Activated CD4-positive, alpha-beta memory T cell treated with anti-CD3 and anti-CD28 coated beads, Interleukin-2, amount 10 ng/mL, durations not matched to agents 7 days and 5 days (primary cell): ENCODE results near the gene LDLR. TPM values are rescaled to one million over a fixed set of nuclear protein-coding genes. Genes with fewer than 3 reads are reported as not detected.
"Not testable (repeated sequence)": the region's sequence is repeated elsewhere in the genome, so short reads cannot be mapped to it uniquely, and the experiment has no call there.

Source experiments
- CTCF ChIA-PET: fragments of 350-600 bp; sonication (Branson Sonifier 250); formaldehyde crosslinking; loops from one replicate; lab custom pipeline; 2021; ENCODE audit warnings: antibody characterized with exemption, inconsistent platforms; lab: Charles Lee
- POLR2A ChIA-PET: fragments of 350-600 bp; sonication (Branson Sonifier 250); formaldehyde crosslinking; loops from one replicate; lab custom pipeline; 2021; ENCODE audit warnings: antibody characterized with exemption; lab: Charles Lee
- DNase-seq: peaks from one replicate; pipeline ENCODE4 v3.0.0-alpha.2; 2020
- H3K27ac Mint-ChIP-seq: one replicate; pipeline ENCODE4 v1.8.0; 2021; ENCODE audit warnings: mild to moderate bottlenecking, mixed read lengths
- H3K27me3 Mint-ChIP-seq: one replicate; pipeline ENCODE4 v1.8.0; 2021; ENCODE audit warnings: mixed read lengths
- H3K36me3 Mint-ChIP-seq: one replicate; pipeline ENCODE4 v1.8.0; 2021; ENCODE audit warnings: low read depth, mixed read lengths
- H3K4me1 Mint-ChIP-seq: one replicate; pipeline ENCODE4 v1.8.0; 2021; ENCODE audit warnings: mixed read lengths
- H3K4me3 Mint-ChIP-seq: one replicate; pipeline ENCODE4 v1.8.0; 2021; ENCODE audit warnings: mild to moderate bottlenecking, mixed read lengths
- H3K9me3 Mint-ChIP-seq: one replicate; pipeline ENCODE4 v1.8.0; 2021; ENCODE audit warnings: mixed read lengths
- total RNA-seq, 2 experiments: library from RNA; stranded (reverse); gene quantifications; one replicate each; pipeline ENCODE4 v1.2.3, GENCODE V29; 2021

LDLR gene
- total RNA-seq, 2 experiments from 2014 or later = 150 to 160 TPM

DNA sequence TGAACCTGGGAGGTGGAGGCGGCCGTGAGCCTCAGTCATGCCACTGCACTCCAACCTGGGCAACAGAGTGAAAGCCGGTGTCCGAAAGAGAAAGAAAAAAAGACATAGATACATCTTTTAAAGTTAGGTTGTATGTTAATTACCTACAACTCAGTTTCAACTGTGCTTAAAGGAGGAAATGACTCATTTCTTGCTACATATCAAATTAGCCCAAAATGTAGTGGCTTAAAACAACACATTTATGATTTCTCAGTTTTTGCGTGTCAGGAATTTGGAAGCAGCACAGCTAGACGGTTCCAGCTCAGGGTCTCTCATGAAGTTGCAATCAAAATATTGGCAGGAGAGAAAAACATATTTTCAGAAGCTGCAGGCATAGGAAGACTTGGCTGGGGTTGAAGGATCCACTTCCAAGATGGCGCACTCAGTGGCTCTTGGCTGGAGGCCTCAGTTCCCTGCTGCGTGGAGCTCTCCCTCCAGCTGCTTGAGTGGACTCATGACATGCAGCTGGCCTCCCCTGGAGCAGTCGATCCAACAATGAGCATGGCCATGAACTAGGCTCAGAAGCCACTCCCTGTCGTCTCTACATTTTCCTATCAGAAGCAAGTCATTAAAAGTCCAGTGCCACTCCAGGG lies 7.1 kb downstream of the LDLR start:
- Mint-ChIP-seq H3K27me3 (no peaks in the 10 kb centered on the region), H3K4me1 (peaks cover 68% of the 10 kb centered on the region), H3K4me3 (peak overlapping the region; percentile 72), H3K9me3 (no peaks in the 10 kb centered on the region), H3K27ac (peak overlapping the region; percentile 92), H3K36me3 (peaks cover 83% of the 10 kb centered on the region)
- DNase-seq = peak; percentile 55
- ChIA-PET CTCF (interaction anchor here (0.8 to 3.9 kb wide), 4 partner anchors 28 to 60 kb away, joined by 3 to 40 read pairs (median 9); no protein-coding TSS in a partner anchor), POLR2A (interaction anchor here (0.9 to 4.0 kb wide), 10 partner anchors 7 to 224 kb away, joined by 3 to 23 read pairs (median 4); partner anchors contain the start of gene LDLR)

DNA sequence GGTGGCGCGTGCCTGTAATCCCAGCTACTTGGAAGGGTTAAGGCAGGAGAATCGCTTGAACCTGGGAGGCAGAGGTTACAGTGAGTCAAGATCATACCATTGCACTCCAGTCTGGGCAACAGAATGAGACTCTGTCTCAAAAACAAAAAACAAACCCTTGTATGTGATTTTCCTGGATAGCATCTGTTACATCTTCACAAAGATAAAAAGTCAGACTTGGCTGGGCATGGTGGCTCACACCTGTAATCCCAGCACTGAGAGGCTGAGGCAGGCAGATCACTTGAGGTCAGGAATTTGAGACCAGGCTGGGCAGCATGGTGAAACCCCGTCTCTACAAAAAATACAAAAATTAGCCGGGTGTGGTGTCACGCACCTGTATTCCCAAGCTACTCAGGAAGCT lies 8.1 kb downstream of the LDLR start:
- Mint-ChIP-seq H3K4me1 (peaks cover 63% of the 10 kb centered on the region), H3K36me3 (peaks cover 78% of the 10 kb centered on the region)
- not testable (repeated sequence) for H3K4me3 Mint-ChIP-seq, H3K27me3 Mint-ChIP-seq, H3K27ac Mint-ChIP-seq, H3K9me3 Mint-ChIP-seq, DNase-seq
- POLR2A ChIA-PET = interaction anchor here (1.4 to 2.6 kb wide), 4 partner anchors 8 to 26 kb away, joined by 3 to 12 read pairs (median 10); partner anchors contain the start of gene LDLR
- CTCF ChIA-PET = interaction anchor here (3.4 kb wide), 1 partner anchor 29 kb away, joined by 14 read pairs; no protein-coding TSS in a partner anchor

DNA sequence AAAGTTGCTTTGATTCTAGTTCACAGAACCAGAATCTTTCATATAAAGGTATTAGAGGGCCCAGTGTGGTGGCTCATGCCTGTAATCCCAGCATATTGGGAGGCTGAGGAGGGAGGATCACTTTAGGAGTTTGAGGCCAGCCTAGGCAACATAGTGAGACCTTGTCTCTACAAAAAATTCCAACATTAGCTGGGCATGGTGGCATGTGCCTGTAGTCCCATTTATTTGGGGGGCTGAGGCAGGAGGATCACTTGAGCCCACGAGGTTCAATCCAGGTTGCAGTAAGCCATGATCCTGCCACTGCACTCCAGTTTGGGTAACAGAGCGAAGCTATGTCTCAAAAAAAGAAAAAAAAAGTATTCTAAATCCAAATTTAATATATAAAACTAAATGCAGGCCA lies 9.1 kb downstream of the LDLR start:
- ChIA-PET POLR2A (interaction anchor here (0.7 to 2.4 kb wide), 2 partner anchors 9 to 25 kb away, joined by 3 to 10 read pairs; partner anchors contain the start of gene LDLR), CTCF (interaction anchor here (3.4 kb wide), 1 partner anchor 28 kb away, joined by 14 read pairs; no protein-coding TSS in a partner anchor)
- Mint-ChIP-seq H3K27ac (no peak overlapping the region), H3K4me1 (peaks cover 53% of the 10 kb centered on the region), H3K9me3 (no peaks in the 10 kb centered on the region), H3K27me3 (no peaks in the 10 kb centered on the region), H3K36me3 (peaks cover 78% of the 10 kb centered on the region), H3K4me3 (no peak overlapping the region)
- DNase-seq = no peak

DNA sequence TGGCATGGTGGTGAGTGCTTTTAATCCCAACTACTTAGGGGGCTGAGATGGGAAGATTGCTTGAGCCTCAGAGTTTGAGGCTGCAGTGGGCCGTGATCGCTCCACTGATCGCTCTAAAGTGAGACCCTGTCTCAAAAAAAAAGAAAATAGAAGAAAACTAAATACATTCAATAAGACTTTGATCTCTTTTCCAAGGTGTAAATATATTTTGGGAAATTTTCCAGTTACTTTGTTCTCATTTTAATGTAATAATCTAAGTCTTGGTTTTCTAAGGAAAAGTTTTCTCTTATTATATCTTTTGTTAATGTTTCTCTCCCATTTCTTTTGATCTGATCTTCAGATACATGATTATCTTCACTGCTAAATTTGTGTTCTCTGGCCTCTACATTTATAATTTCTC lies 9.6 kb downstream of the LDLR start:
- no peaks in the 10 kb centered on the region for H3K27me3 Mint-ChIP-seq
- H3K36me3 Mint-ChIP-seq = peaks cover 78% of the 10 kb centered on the region
- no peaks in the 10 kb centered on the region for H3K9me3 Mint-ChIP-seq
- POLR2A ChIA-PET = interaction anchor here (0.7 to 2.4 kb wide), 2 partner anchors 10 to 24 kb away, joined by 3 to 10 read pairs; partner anchors contain the start of gene LDLR
- H3K27ac Mint-ChIP-seq = no peak overlapping the region
- DNase-seq = no peak
- CTCF ChIA-PET = interaction anchor here (3.4 kb wide), 1 partner anchor 27 kb away, joined by 14 read pairs; no protein-coding TSS in a partner anchor
- peaks cover 51% of the 10 kb centered on the region for H3K4me1 Mint-ChIP-seq
- no peak overlapping the region for H3K4me3 Mint-ChIP-seq

DNA sequence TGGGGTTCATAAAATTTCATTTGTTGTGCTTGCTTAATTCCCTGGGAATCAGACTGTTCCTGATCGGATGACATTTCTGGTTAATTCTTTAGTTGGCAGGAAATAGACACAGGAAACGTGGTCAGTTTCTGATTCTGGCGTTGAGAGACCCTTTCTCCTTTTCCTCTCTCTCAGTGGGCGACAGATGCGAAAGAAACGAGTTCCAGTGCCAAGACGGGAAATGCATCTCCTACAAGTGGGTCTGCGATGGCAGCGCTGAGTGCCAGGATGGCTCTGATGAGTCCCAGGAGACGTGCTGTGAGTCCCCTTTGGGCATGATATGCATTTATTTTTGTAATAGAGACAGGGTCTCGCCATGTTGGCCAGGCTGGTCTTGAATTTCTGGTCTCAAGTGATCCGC lies 10.8 kb downstream of the LDLR start:
- no peak for DNase-seq
- H3K27me3 Mint-ChIP-seq = no peaks in the 10 kb centered on the region
- no peak overlapping the region for H3K4me3 Mint-ChIP-seq
- ChIA-PET CTCF (interaction anchor here (1.9 kb wide), 1 partner anchor 64 kb away, joined by 8 read pairs; no protein-coding TSS in a partner anchor), POLR2A (interaction anchor here (0.6 to 1.8 kb wide), 2 partner anchors 9 to 11 kb away, joined by 3 to 9 read pairs; partner anchors contain the start of gene LDLR)
- H3K27ac Mint-ChIP-seq = peak overlapping the region; percentile 40
- no peaks in the 10 kb centered on the region for H3K9me3 Mint-ChIP-seq
- peaks cover 41% of the 10 kb centered on the region for H3K4me1 Mint-ChIP-seq
- H3K36me3 Mint-ChIP-seq = peaks cover 78% of the 10 kb centered on the region

DNA sequence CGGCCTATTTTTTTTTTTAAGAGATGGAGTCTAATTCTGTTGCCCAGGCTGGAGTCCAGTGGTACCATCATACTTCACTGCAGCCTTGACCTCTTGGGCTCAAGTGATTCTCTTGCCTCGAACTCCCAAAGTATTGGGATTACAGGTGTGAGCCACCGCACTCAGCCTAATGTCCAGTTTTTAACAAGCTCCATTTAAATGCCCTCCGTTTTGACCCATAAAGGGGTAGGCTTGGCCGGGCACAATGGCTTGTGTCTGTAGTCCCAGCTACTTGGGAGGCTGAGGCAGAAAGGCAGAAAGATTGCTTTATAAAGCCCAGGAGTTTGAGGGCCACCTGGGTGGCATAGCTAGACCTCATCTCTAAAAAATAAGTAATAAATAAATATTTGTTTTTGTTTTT lies 11.8 kb downstream of the LDLR start:
- Mint-ChIP-seq H3K27me3 (no peaks in the 10 kb centered on the region), H3K9me3 (no peaks in the 10 kb centered on the region), H3K27ac (no peak overlapping the region), H3K4me3 (no peak overlapping the region), H3K36me3 (peaks cover 77% of the 10 kb centered on the region), H3K4me1 (peaks cover 33% of the 10 kb centered on the region)
- no peak for DNase-seq
- POLR2A ChIA-PET = interaction anchor here (0.7 to 1.8 kb wide), 2 partner anchors 12 to 982 kb away, joined by 3 to 9 read pairs; partner anchors contain the start of gene LDLR
- CTCF ChIA-PET = interaction anchor here (1.2 to 1.9 kb wide), 3 partner anchors 12 to 65 kb away, joined by 3 to 8 read pairs (median 5); partner anchors contain the start of gene LDLR

DNA sequence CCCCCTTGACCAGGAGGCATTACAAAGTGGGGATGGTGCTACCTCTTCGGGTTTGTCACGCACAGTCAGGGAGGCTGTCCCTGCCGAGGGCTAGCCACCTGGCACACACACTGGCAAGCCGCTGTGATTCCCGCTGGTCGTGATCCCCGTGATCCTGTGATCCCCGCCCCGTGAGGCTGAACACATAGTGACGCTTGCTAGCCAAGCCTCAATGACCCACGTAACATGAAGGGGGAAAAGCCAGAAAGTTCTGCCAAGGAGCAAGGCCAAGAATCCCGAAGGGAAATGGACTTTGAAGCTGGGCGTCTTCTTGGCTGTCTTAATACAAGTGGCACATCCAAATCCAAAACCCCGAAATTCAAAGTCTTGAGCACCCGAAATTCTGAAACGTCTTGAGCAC lies 13.7 kb downstream of the LDLR start:
- POLR2A ChIA-PET = interaction anchor here (1.7 kb wide), 1 partner anchor 23 kb away, joined by 3 read pairs; no protein-coding TSS in a partner anchor
- CTCF ChIA-PET = no interaction called here

DNA sequence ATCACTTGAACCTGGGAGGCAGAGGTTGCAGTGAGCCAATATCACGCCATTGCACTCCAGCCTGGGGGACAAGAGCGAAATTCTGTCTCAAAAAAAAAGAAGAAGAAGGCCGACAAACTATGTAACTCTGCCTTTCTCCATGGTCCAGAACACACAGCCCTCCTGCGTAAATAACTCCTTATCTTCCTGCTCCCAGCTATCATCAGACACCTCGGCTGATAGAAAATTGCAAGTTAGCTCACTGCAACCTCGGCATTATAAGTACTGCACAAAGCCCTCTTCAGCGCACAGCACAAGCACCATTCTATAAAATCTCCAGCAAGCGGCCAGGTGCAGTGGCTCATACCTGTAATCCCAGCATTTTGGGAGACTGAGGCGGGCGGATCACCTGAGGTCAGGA lies 14.4 kb downstream of the LDLR start:
- CTCF ChIA-PET = interaction anchor here (0.7 kb wide), 1 partner anchor 23 kb away, joined by 3 read pairs; no protein-coding TSS in a partner anchor
- POLR2A ChIA-PET = interaction anchor here (1.3 to 1.9 kb wide), 3 partner anchors 9 to 23 kb away, joined by 3 to 7 read pairs (median 4); no protein-coding TSS in a partner anchor
- peaks cover 17% of the 10 kb centered on the region for H3K4me1 Mint-ChIP-seq
- H3K27me3 Mint-ChIP-seq, H3K4me3 Mint-ChIP-seq, H3K27ac Mint-ChIP-seq, H3K9me3 Mint-ChIP-seq, DNase-seq: not testable (repeated sequence)
- peaks cover 75% of the 10 kb centered on the region for H3K36me3 Mint-ChIP-seq

More for the DNA sequence above, 13.7 kb downstream of the LDLR start:
- Mint-ChIP-seq H3K27me3 (no peaks in the 10 kb centered on the region), H3K4me3 (no peak overlapping the region), H3K4me1 (peaks cover 19% of the 10 kb centered on the region), H3K27ac (no peak overlapping the region), H3K9me3 (no peaks in the 10 kb centered on the region), H3K36me3 (peaks cover 75% of the 10 kb centered on the region)
- no peak for DNase-seq

DNA sequence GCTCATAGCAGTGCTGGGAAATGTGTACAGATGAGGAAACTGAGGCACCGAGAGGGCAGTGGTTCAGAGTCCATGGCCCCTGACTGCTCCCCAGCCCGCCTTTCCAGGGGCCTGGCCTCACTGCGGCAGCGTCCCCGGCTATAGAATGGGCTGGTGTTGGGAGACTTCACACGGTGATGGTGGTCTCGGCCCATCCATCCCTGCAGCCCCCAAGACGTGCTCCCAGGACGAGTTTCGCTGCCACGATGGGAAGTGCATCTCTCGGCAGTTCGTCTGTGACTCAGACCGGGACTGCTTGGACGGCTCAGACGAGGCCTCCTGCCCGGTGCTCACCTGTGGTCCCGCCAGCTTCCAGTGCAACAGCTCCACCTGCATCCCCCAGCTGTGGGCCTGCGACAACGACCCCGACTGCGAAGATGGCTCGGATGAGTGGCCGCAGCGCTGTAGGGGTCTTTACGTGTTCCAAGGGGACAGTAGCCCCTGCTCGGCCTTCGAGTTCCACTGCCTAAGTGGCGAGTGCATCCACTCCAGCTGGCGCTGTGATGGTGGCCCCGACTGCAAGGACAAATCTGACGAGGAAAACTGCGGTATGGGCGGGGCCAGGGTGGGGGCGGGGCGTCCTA lies 15.9 kb downstream of the LDLR start:
- Mint-ChIP-seq H3K4me1 (peaks cover 6% of the 10 kb centered on the region), H3K36me3 (peaks cover 68% of the 10 kb centered on the region), H3K27me3 (no peaks in the 10 kb centered on the region), H3K4me3 (no peak overlapping the region), H3K27ac (no peak overlapping the region), H3K9me3 (no peaks in the 10 kb centered on the region)
- CTCF ChIA-PET = interaction anchor here (1.7 kb wide), 1 partner anchor 21 kb away, joined by 4 read pairs; no protein-coding TSS in a partner anchor
- DNase-seq = no peak
- POLR2A ChIA-PET = interaction anchor here (1.4 to 1.9 kb wide), 2 partner anchors 11 to 16 kb away, joined by 3 to 7 read pairs; partner anchors contain the start of gene LDLR

DNA sequence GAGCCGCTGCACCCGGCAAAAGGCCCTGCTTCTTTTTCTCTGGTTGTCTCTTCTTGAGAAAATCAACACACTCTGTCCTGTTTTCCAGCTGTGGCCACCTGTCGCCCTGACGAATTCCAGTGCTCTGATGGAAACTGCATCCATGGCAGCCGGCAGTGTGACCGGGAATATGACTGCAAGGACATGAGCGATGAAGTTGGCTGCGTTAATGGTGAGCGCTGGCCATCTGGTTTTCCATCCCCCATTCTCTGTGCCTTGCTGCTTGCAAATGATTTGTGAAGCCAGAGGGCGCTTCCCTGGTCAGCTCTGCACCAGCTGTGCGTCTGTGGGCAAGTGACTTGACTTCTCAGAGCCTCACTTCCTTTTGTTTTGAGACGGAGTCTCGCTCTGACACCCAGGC lies 17.2 kb downstream of the LDLR start:
- Mint-ChIP-seq H3K9me3 (no peaks in the 10 kb centered on the region), H3K27ac (no peak overlapping the region), H3K27me3 (no peaks in the 10 kb centered on the region), H3K4me1 (peaks cover 3% of the 10 kb centered on the region), H3K4me3 (no peak overlapping the region), H3K36me3 (peaks cover 71% of the 10 kb centered on the region)
- no peak for DNase-seq
- POLR2A ChIA-PET = interaction anchor here (1.0 kb wide), 1 partner anchor 12 kb away, joined by 3 read pairs; no protein-coding TSS in a partner anchor
- CTCF ChIA-PET = interaction anchor here (1.7 kb wide), 1 partner anchor 20 kb away, joined by 4 read pairs; no protein-coding TSS in a partner anchor

DNA sequence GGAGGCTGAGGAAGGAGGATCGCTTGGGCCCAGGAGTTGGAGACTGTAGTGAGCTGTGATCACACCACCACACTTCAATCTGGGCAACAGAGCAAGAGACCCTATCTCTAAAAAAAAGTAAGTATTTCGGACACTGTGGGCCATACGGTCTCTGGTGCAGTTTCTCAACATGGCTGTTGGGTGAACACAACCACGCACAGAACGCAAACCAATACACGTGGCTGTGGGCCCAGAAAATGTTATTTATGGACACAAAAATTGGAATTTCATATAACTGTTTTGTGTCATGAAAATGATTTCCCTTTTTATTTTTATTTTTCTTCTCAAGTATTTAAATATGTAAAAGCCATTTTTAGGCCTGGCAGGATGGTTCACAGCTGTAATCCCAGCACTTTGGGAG lies 19.5 kb downstream of the LDLR start:
- peaks cover 70% of the 10 kb centered on the region for H3K36me3 Mint-ChIP-seq
- peaks cover 3% of the 10 kb centered on the region for H3K4me1 Mint-ChIP-seq
- POLR2A ChIA-PET = interaction anchor here (2.6 to 2.9 kb wide), 2 partner anchors 12 to 73 kb away, joined by 7 to 9 read pairs; no protein-coding TSS in a partner anchor
- CTCF ChIA-PET = interaction anchor here (1.0 to 2.3 kb wide), 3 partner anchors 17 to 73 kb away, joined by 4 to 9 read pairs (median 4); no protein-coding TSS in a partner anchor
- no peak overlapping the region for H3K27ac Mint-ChIP-seq
- no peak overlapping the region for H3K4me3 Mint-ChIP-seq
- DNase-seq = no peak
- H3K27me3 Mint-ChIP-seq = no peaks in the 10 kb centered on the region
- H3K9me3 Mint-ChIP-seq = no peaks in the 10 kb centered on the region

DNA sequence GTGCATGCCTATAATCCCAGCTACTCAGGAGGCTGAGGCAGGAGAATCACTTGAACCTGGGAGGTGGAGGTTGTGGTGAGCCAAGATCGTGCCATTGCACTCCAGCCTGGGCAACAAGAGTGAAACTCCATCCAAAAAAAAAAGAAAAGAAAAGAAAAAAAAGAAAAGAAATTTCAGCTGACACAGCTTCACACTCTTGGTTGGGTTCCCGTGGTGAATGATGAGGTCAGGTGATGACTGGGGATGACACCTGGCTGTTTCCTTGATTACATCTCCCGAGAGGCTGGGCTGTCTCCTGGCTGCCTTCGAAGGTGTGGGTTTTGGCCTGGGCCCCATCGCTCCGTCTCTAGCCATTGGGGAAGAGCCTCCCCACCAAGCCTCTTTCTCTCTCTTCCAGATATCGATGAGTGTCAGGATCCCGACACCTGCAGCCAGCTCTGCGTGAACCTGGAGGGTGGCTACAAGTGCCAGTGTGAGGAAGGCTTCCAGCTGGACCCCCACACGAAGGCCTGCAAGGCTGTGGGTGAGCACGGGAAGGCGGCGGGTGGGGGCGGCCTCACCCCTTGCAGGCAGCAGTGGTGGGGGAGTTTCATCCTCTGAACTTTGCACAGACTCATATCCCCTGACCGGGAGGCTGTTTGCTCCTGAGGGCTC lies 22.0 kb downstream of the LDLR start:
- Mint-ChIP-seq H3K9me3 (no peaks in the 10 kb centered on the region), H3K36me3 (peaks cover 70% of the 10 kb centered on the region), H3K27ac (no peak overlapping the region), H3K4me3 (no peak overlapping the region), H3K27me3 (no peaks in the 10 kb centered on the region), H3K4me1 (peaks cover 2% of the 10 kb centered on the region)
- DNase-seq = no peak
- POLR2A ChIA-PET = interaction anchor here (1.1 to 2.9 kb wide), 3 partner anchors 15 to 76 kb away, joined by 3 to 9 read pairs (median 7); no protein-coding TSS in a partner anchor
- CTCF ChIA-PET = interaction anchor here (0.7 to 1.3 kb wide), 2 partner anchors 15 to 76 kb away, joined by 4 to 5 read pairs; no protein-coding TSS in a partner anchor
